Activated CD8-positive, alpha-beta T cell treated with anti-CD3 and anti-CD28 coated beads for 36 hours (primary cell): ENCODE results near the gene MYBPC3. TPM values are rescaled to one million over a fixed set of nuclear protein-coding genes. Genes with fewer than 3 reads are reported as not detected.

ENCODE experiments used
- ATAC-seq: fragments of 200-7000 bp; cut with Tn5 transposase; one replicate; pipeline ENCODE4 v1.10.0; 2021; ENCODE audit warnings: mild to moderate bottlenecking, moderate library complexity
- CTCF ChIA-PET: fragments of 350-600 bp; sonication (Branson Sonifier 250); formaldehyde crosslinking; loops from one replicate; lab custom pipeline; 2021; ENCODE audit warnings: antibody characterized with exemption; lab: Charles Lee
- POLR2A ChIA-PET: fragments of 350-600 bp; sonication (Branson Sonifier 250); formaldehyde crosslinking; loops from one replicate; lab custom pipeline; 2021; ENCODE audit warnings: antibody characterized with exemption; lab: Charles Lee
- DNase-seq: peaks from one replicate; pipeline ENCODE4 v3.0.0-alpha.2; 2020
- H3K27ac Mint-ChIP-seq: one replicate; pipeline ENCODE4 v1.8.0; 2021; ENCODE audit warnings: mild to moderate bottlenecking, mixed read lengths
- H3K27me3 Mint-ChIP-seq: one replicate; pipeline ENCODE4 v1.8.0; 2021; ENCODE audit warnings: mixed read lengths
- H3K36me3 Mint-ChIP-seq: one replicate; pipeline ENCODE4 v1.8.0; 2021; ENCODE audit warnings: low read depth, mixed read lengths
- H3K4me1 Mint-ChIP-seq: one replicate; pipeline ENCODE4 v1.8.0; 2021; ENCODE audit warnings: low read depth, mixed read lengths
- H3K4me3 Mint-ChIP-seq: one replicate; pipeline ENCODE4 v1.8.0; 2021; ENCODE audit warnings: mild to moderate bottlenecking, moderate library complexity, mixed read lengths
- H3K9me3 Mint-ChIP-seq: one replicate; pipeline ENCODE4 v1.8.0; 2021; ENCODE audit warnings: mixed read lengths
- CTCF ChIP-seq: fragments of 200-600 bp; IDR thresholded peaks from one replicate; pipeline ENCODE4 v1.8.0; 2022; ENCODE audit warnings: antibody characterized with exemption, mild to moderate bottlenecking
- intact Hi-C: fragments of 100-400 bp; cut with micrococcal nuclease; formaldehyde crosslinking; loops from one replicate; pipeline ENCODE4 v1.10.0; 2022
- total RNA-seq, 2 experiments: library from RNA; stranded (reverse); gene quantifications; one replicate each; pipeline ENCODE4 v1.2.3, GENCODE V29; 2021

Gene MYBPC3
- total RNA-seq, 2 experiments from 2014 or later = not detected

GRCh38 chr11:47376107-47376524 is 23.6 kb upstream of the MYBPC3 start:
- no peak for TF ChIP-seq CTCF
- Mint-ChIP-seq H3K27me3 (no peaks in the 10 kb centered on the region), H3K4me3 (no peak overlapping the region), H3K36me3 (no peaks in the 10 kb centered on the region), H3K9me3 (no peaks in the 10 kb centered on the region), H3K4me1 (peaks cover 10% of the 10 kb centered on the region), H3K27ac (no peak overlapping the region)
- DNase-seq (no peak), ATAC-seq (no peak)
- POLR2A ChIA-PET = no interaction called here
- CTCF ChIA-PET = interaction anchor here (1.0 to 1.6 kb wide), 2 partner anchors 12 to 35 kb away, joined by 3 read pairs; no protein-coding TSS in a partner anchor
- intact Hi-C loops = no loop called here

- no peak overlapping the region for H3K27ac Mint-ChIP-seq
- CTCF ChIA-PET = interaction anchor here (1.9 kb wide), 1 partner anchor 7 kb away, joined by 12 read pairs; no protein-coding TSS in a partner anchor
- no peaks in the 10 kb centered on the region for H3K36me3 Mint-ChIP-seq
- POLR2A ChIA-PET = no interaction called here
- intact Hi-C loops = no loop called here
- H3K4me3 Mint-ChIP-seq = no peak overlapping the region
- H3K27me3 Mint-ChIP-seq = no peaks in the 10 kb centered on the region
- ATAC-seq = no peak
- DNase-seq = no peak
- peaks cover 10% of the 10 kb centered on the region for H3K4me1 Mint-ChIP-seq
- H3K9me3 Mint-ChIP-seq = no peaks in the 10 kb centered on the region
- no peak for TF ChIP-seq CTCF
These were observed 23.1 kb upstream of the MYBPC3 start for GRCh38 chr11:47375546-47376085.

- no peak for ATAC-seq
- H3K27me3 Mint-ChIP-seq = no peaks in the 10 kb centered on the region
- H3K27ac Mint-ChIP-seq = no peak overlapping the region
These were observed 22.5 kb upstream of the MYBPC3 start for GRCh38 chr11:47375020-47375419.

GRCh38 chr11:47374720-47375019 is 22.2 kb upstream of the MYBPC3 start:
- no peak for TF ChIP-seq CTCF
- ChIA-PET CTCF (interaction anchor here (0.6 to 6.1 kb wide), 44 partner anchors 8 to 480 kb away, joined by 3 to 108 read pairs (median 5); partner anchors contain the start of genes ACP2, C1QTNF4, PSMC3 and RAPSN), POLR2A (interaction anchor here (0.8 to 1.7 kb wide), 4 partner anchors 14 to 36 kb away, joined by 4 to 5 read pairs (median 4); no protein-coding TSS in a partner anchor)
- H3K27me3 Mint-ChIP-seq = no peaks in the 10 kb centered on the region
- no peak for ATAC-seq
- no peak overlapping the region for H3K4me3 Mint-ChIP-seq
- no peak for DNase-seq
- H3K4me1 Mint-ChIP-seq = peaks cover 14% of the 10 kb centered on the region
- no peaks in the 10 kb centered on the region for H3K36me3 Mint-ChIP-seq
- H3K27ac Mint-ChIP-seq = no peak overlapping the region
- intact Hi-C loops = loop anchor here (5.0 kb wide), 1 partner anchor 478 kb away; no protein-coding TSS in a partner anchor
- no peaks in the 10 kb centered on the region for H3K9me3 Mint-ChIP-seq

More at GRCh38 chr11:47375020-47375419, 22.5 kb upstream of the MYBPC3 start:
- Mint-ChIP-seq H3K36me3 (no peaks in the 10 kb centered on the region), H3K4me1 (peaks cover 11% of the 10 kb centered on the region), H3K9me3 (no peaks in the 10 kb centered on the region), H3K4me3 (no peak overlapping the region)
- DNase-seq = no peak
- ChIA-PET CTCF (interaction anchor here (0.9 to 6.1 kb wide), 11 partner anchors 8 to 477 kb away, joined by 3 to 108 read pairs (median 20); partner anchors contain the start of genes PSMC3 and SLC39A13), POLR2A (interaction anchor here (0.9 to 1.7 kb wide), 2 partner anchors 15 to 18 kb away, joined by 4 to 5 read pairs; no protein-coding TSS in a partner anchor)
- TF ChIP-seq CTCF = no peak
- intact Hi-C loops = no loop called here
